ENCODE data around the gene ZNF606.

GRCh38 chr19:58034477-58034793, 31.8 kb upstream of the ZNF606 start:
- TF ChIP-seq MTA3 (IDR thresholded peaks at IDR 0.05; ENCODE audit: borderline replicate concordance) (no peak), THAP7 (CRISPR knock-in tag; IDR thresholded peaks at IDR 0.05) (no peak), CTCF (IDR thresholded peaks at IDR 0.05 in 2 of 3, conservative IDR thresholded peaks at IDR 0.05 in 1 of 3; ENCODE audit: insufficient read depth in 2 of 3, low read depth in 1 of 3, low read length in 3 of 3) (no peak), HNRNPH1 (optimal IDR thresholded peaks at IDR 0.05; ENCODE audit: low read depth, low read length) (no peak), MIER1 (IDR thresholded peaks at IDR 0.05; ENCODE audit: low read depth) (no peak), ZNF830 (CRISPR knock-in tag; IDR thresholded peaks at IDR 0.05) (no peak), RCOR1 (IDR thresholded peaks at IDR 0.05; ENCODE audit: borderline replicate concordance in 1 of 2, low read depth in 2 of 2, low read length in 2 of 2) (no peak), POLR2A (conservative IDR thresholded peaks at IDR 0.05) (no peak), CREB1 (IDR thresholded peaks at IDR 0.05) (no peak), CREB1 (CRISPR knock-in tag; IDR thresholded peaks at IDR 0.05) (no peak), GTF2F1 (IDR thresholded peaks at IDR 0.05; ENCODE audit: low read depth, low read length) (no peak), CXXC5 (CRISPR knock-in tag; IDR thresholded peaks at IDR 0.05) (no peak)
- TF ChIP-seq, protein P1, sequence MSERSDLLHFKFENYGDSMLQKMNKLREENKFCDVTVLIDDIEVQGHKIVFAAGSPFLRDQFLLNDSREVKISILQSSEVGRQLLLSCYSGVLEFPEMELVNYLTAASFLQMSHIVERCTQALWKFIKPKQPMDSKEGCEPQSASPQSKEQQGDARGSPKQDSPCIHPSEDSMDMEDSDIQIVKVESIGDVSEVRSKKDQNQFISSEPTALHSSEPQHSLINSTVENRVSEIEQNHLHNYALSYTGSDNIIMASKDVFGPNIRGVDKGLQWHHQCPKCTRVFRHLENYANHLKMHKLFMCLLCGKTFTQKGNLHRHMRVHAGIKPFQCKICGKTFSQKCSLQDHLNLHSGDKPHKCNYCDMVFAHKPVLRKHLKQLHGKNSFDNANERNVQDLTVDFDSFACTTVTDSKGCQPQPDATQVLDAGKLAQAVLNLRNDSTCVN (CRISPR knock-in tag; IDR thresholded peaks at IDR 0.05): no peak
